RWPE1 (cell line): ENCODE results near the gene SMYD3.

ENCODE experiments used
- CTCF ChIA-PET: fragments of 350-600 bp; sonication (Branson Sonifier 250); formaldehyde crosslinking; extraction: SDS; loops from one replicate; lab custom pipeline; 2021; lab: Yijun Ruan, JAX
- POLR2A ChIA-PET: fragments of 400-600 bp; formaldehyde crosslinking; extraction: SDS; loops from one replicate; lab custom pipeline; 2020; ENCODE audit warnings: antibody characterized with exemption; ENCODE audit not compliant: low non-redundant PET; lab: Yijun Ruan, JAX
- DNase-seq: peaks from one replicate; pipeline ENCODE4 v3.0.0; 2012; ENCODE audit warnings: low spot score
- H3K27ac ChIP-seq: fragments of 450-650 bp; 2 replicates; pipeline ENCODE4 v1.5.1; 2017
- CTCF ChIP-seq: fragments of 450-650 bp; conservative IDR thresholded peaks from 2 replicates; pipeline ENCODE4 v1.5.1; 2017; ENCODE audit warnings: low read depth, mild to moderate bottlenecking

The SMYD3 gene

DNA sequence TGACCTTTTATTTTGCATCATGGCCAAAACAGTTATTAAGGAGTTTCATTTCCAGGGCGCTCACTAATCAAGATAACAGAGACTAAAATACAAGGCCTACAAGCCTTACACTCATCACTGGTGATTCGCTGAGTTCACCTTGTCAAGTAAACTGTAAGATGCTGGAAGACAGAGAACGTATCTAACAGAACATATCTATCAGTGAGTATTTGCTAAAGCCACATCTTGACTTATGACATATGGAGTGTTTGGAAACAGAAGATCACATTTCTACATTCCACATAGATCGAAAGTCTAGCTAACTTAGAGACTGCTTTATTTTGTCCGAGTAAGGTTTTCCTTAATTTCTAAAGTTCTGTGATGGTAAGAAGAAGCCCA, 506.5 kb downstream of the SMYD3 start:
- CTCF ChIA-PET = interaction anchor here (1.0 kb wide), 1 partner anchor 848 kb away, joined by 5 read pairs; no protein-coding TSS in a partner anchor
- POLR2A ChIA-PET = no interaction called here
- DNase-seq = no peak

GRCh38 chr1:245999697-246000637, 507.1 kb downstream of the SMYD3 start:
- ChIA-PET POLR2A (no interaction called here), CTCF (interaction anchor here (1.0 kb wide), 2 partner anchors 844 to 847 kb away, joined by 3 to 5 read pairs; no protein-coding TSS in a partner anchor)
- H3K27ac ChIP-seq = no peak overlapping the region
- TF ChIP-seq CTCF = no peak
- no peak for DNase-seq

More for the DNA sequence above, 506.5 kb downstream of the SMYD3 start:
- no peak overlapping the region for H3K27ac ChIP-seq
- no peak for TF ChIP-seq CTCF

DNA sequence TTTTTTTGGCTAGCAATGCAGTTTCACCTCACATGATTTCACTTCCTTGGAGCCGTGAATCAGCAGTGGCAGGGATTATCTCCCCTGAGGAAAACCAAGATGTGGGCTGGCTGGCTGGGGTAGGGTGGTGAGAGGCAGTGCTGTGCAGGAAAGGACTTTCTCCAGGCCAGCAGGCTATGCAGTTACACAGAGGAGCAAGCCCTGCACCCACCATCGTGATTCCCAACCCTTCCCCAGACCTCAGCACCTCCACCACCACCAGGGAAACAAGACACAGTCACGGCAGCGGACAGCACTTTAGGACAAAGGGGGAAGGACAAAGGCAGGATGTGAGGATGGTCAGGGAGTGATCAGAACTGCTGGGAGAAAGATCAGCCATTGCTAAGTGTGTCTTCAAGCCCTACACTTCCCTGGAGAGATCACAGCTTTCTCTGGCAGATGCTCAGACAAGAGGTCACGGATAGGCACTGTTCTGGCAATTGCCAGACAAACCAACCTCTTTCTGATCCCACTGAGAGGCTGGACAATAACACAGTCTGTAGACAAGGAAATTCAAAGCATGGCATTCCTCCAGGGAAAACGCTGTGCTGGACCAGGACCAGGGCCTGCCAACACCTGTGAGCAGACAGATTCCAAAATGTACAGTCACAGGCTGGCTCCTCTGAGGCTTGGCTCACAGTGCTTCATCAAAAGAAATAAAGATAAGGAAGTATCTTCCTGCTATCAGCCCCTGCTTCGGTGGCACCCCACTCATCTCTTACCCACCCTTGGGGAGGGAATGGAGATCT, 509.4 kb downstream of the SMYD3 start:
- CTCF ChIA-PET = no interaction called here
- TF ChIP-seq CTCF = no peak
- peak overlapping the region; percentile 78 for H3K27ac ChIP-seq
- POLR2A ChIA-PET = no interaction called here
- DNase-seq = peak; percentile 37

DNA sequence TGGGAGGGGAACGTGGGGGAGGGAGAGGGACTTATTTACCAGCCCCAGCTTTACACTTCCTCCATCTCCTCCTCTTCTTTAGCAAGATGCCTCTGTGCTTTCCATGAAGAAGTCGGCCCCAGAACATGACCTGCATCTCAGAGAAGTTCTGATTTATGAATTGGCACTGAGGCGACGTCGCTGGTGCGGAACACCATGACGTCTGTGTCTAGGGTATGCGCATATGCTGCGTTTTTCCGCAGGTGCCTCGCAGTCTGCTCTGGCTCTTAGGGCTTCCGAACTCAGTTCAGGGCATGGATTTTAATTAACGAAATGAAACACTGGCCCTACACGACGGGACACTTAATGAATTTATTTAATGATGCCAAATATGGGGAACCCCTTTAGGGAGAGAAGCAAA, 510.3 kb downstream of the SMYD3 start:
- POLR2A ChIA-PET = no interaction called here
- no peak for DNase-seq
- CTCF ChIA-PET = interaction anchor here (0.6 to 0.7 kb wide), 2 partner anchors 493 to 548 kb away, joined by 3 read pairs; no protein-coding TSS in a partner anchor

GRCh38 chr1:245995474-245995873, 511.6 kb downstream of the SMYD3 start:
- no peak for DNase-seq
- TF ChIP-seq CTCF = no peak
- ChIA-PET CTCF (no interaction called here), POLR2A (no interaction called here)
- H3K27ac ChIP-seq = no peak overlapping the region

More for the DNA sequence above, 510.3 kb downstream of the SMYD3 start:
- no peak for TF ChIP-seq CTCF
- H3K27ac ChIP-seq = no peak overlapping the region

DNA sequence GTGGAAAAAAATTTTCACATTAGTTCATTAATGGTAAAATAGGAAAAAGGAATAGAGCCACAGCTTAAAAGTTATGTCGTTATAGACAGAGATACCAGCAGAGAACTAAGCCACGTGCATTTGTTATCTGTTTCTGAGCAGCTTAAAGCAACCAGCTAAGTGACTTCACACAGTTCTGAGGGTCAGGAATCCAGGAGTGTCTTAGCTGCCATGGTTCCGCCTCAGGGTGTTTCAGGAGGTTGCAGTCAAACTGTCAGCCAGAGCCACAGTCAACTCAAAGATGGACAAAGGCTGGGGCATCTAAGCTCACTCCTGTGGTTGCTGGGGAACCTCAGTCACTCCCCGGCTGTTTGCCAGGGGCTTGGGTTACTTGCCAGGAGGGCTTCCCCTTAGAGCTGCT, 515.8 kb downstream of the SMYD3 start:
- CTCF ChIA-PET = interaction anchor here (0.5 kb wide), 1 partner anchor 486 kb away, joined by 3 read pairs; no protein-coding TSS in a partner anchor
- TF ChIP-seq CTCF = no peak
- POLR2A ChIA-PET = no interaction called here

More for the DNA sequence above, 515.8 kb downstream of the SMYD3 start:
- no peak for DNase-seq
- H3K27ac ChIP-seq = no peak overlapping the region
